Lower leg skin (tissue), 3 donors: ENCODE measurements around the gene EID3.
"Not testable (repeated sequence)": the region's sequence is repeated elsewhere in the genome, so short reads cannot be mapped to it uniquely, and the experiment has no call there.

Experiments used
- POLR2A ChIP-seq, 2 donors: fragments of 450-650 bp; IDR thresholded peaks; one replicate each; pipeline ENCODE4 v1.6.1; 2016 to 2017; ENCODE audit warnings: antibody characterized with exemption in 2 of 2, mild to moderate bottlenecking in 1 of 2, moderate library complexity in 1 of 2
- TF ChIP-seq, protein P1 (sequence below), 3 donors: fragments of 450-650 bp; IDR thresholded peaks; one replicate each; pipeline ENCODE4 v1.5.1; 2016; ENCODE audit warnings: antibody characterized with exemption in 3 of 3, mild to moderate bottlenecking in 3 of 3, moderate library complexity in 2 of 3

DNA sequence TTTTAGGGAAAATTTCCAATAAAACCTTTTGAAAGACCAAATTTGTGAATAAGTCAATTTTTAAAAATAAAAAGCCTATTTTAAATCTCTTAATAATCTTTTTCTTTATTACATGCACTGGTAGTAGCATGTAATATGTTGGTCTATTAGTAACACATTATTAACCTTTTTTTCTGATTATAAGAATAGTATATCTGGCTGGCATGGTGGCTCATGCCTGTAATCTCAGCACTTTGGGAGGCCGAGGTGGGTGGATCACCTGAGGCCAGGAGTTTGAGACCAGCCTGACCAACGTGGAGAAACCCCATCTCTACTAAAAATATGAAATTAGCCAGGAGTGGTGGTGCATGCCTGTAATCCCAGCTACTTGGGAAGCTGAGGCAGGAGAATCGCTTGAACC, 28.7 kb downstream of the EID3 start:
- TF ChIP-seq, protein P1, sequence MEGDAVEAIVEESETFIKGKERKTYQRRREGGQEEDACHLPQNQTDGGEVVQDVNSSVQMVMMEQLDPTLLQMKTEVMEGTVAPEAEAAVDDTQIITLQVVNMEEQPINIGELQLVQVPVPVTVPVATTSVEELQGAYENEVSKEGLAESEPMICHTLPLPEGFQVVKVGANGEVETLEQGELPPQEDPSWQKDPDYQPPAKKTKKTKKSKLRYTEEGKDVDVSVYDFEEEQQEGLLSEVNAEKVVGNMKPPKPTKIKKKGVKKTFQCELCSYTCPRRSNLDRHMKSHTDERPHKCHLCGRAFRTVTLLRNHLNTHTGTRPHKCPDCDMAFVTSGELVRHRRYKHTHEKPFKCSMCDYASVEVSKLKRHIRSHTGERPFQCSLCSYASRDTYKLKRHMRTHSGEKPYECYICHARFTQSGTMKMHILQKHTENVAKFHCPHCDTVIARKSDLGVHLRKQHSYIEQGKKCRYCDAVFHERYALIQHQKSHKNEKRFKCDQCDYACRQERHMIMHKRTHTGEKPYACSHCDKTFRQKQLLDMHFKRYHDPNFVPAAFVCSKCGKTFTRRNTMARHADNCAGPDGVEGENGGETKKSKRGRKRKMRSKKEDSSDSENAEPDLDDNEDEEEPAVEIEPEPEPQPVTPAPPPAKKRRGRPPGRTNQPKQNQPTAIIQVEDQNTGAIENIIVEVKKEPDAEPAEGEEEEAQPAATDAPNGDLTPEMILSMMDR (IDR thresholded peaks at IDR 0.05), result not testable (repeated sequence)
- not testable (repeated sequence) for TF ChIP-seq POLR2A (IDR thresholded peaks at IDR 0.05)
